NCI-H510A (cell line): ENCODE results near the gene TEAD3.
"Not testable (repeated sequence)": the region's sequence is repeated elsewhere in the genome, so short reads cannot be mapped to it uniquely, and the experiment has no call there.

Experiments
- DNase-seq: peaks from one replicate; lab custom pipeline; 2025; lab: John Stamatoyannopoulos, UW

The TEAD3 gene

GRCh38 chr6:35496841-35497570 lies at the start of gene TEAD3:
TSS of gene TEAD3 (minus strand) at chr6:35497079.
- DNase-seq = peak; percentile 57

- no peak for DNase-seq
Observed at GRCh38 chr6:35544769-35545361, 48.0 kb upstream of the TEAD3 start.

- DNase-seq = peak; percentile 57
Observed at GRCh38 chr6:35543459-35544193, 46.7 kb upstream of the TEAD3 start.

- DNase-seq = no peak
Observed at GRCh38 chr6:35541836-35542235, 45.0 kb upstream of the TEAD3 start.

- no peak for DNase-seq
Observed at GRCh38 chr6:35539223-35539622, 42.3 kb upstream of the TEAD3 start.

GRCh38 chr6:35535847-35536246 lies 39.0 kb upstream of the TEAD3 start:
- not testable (repeated sequence) for DNase-seq

- DNase-seq = no peak
Observed at GRCh38 chr6:35534407-35535170, 37.7 kb upstream of the TEAD3 start.

GRCh38 chr6:35533981-35534380 lies 37.1 kb upstream of the TEAD3 start:
- DNase-seq = no peak

GRCh38 chr6:35532126-35532525 lies 35.2 kb upstream of the TEAD3 start:
- DNase-seq = no peak

GRCh38 chr6:35524380-35525020 lies 27.6 kb upstream of the TEAD3 start:
- DNase-seq = no peak

GRCh38 chr6:35522660-35523658 lies 26.1 kb upstream of the TEAD3 start:
- peak; percentile 52 for DNase-seq

GRCh38 chr6:35522151-35522550 lies 25.3 kb upstream of the TEAD3 start:
- DNase-seq = no peak

- DNase-seq = no peak
Observed at GRCh38 chr6:35521235-35521634, 24.4 kb upstream of the TEAD3 start.

- DNase-seq = no peak
Observed at GRCh38 chr6:35519313-35520015, 22.6 kb upstream of the TEAD3 start.

GRCh38 chr6:35518566-35519312 lies 21.9 kb upstream of the TEAD3 start:
- DNase-seq = no peak

- DNase-seq = not testable (repeated sequence)
Observed at GRCh38 chr6:35517978-35518377, 21.1 kb upstream of the TEAD3 start.

- no peak for DNase-seq
Observed at GRCh38 chr6:35516712-35517111, 19.8 kb upstream of the TEAD3 start.

GRCh38 chr6:35515939-35516338 lies 19.1 kb upstream of the TEAD3 start:
- not testable (repeated sequence) for DNase-seq

GRCh38 chr6:35514587-35514986 lies 17.7 kb upstream of the TEAD3 start:
- DNase-seq = no peak
